ENCODE results near the gene ZNF555.
A peak's percentile ranks its signal among the peaks of the same experiment; 100 is the strongest.
"Not testable (repeated sequence)": the region's sequence is repeated elsewhere in the genome, so short reads cannot be mapped to it uniquely, and the experiment has no call there.

The ZNF555 gene

GRCh38 chr19:2840794-2841791, at the start of gene ZNF555:
Gene ZNF555, plus strand, starts transcription at chr19:2841475. Its CDS starts 98 bp downstream, at chr19:2841573.
- peak; percentile 99 for DNase-seq (ENCODE audit: low spot score)

- no peak for DNase-seq (ENCODE audit: low spot score)
Measured at GRCh38 chr19:2791876-2792275, 49.4 kb upstream of the ZNF555 start.

DNA sequence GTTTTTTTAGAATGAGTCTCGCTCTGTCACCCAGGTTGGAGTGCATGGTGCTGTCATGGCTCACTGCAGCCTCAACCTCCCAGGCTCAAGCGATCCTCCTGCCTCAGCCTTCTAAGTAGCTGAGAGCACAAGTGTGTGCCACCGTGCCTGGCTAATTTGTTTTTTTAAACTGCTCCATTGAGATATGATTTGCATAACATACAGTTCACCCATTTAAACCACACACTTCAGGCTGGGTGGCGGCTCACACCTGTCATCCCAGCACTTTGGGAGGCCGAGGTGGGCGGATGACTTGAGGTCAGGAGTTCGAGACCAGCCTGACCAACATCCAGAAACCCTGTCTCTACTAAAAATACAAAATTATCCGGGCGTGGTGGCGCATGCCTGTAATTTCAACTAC, 48.6 kb upstream of the ZNF555 start:
- DNase-seq (ENCODE audit: low spot score) = not testable (repeated sequence)

- no peak for DNase-seq (ENCODE audit: low spot score)
Measured at GRCh38 chr19:2793126-2793525, 48.1 kb upstream of the ZNF555 start.

GRCh38 chr19:2793577-2793976, 47.7 kb upstream of the ZNF555 start:
- no peak for DNase-seq (ENCODE audit: low spot score)

DNA sequence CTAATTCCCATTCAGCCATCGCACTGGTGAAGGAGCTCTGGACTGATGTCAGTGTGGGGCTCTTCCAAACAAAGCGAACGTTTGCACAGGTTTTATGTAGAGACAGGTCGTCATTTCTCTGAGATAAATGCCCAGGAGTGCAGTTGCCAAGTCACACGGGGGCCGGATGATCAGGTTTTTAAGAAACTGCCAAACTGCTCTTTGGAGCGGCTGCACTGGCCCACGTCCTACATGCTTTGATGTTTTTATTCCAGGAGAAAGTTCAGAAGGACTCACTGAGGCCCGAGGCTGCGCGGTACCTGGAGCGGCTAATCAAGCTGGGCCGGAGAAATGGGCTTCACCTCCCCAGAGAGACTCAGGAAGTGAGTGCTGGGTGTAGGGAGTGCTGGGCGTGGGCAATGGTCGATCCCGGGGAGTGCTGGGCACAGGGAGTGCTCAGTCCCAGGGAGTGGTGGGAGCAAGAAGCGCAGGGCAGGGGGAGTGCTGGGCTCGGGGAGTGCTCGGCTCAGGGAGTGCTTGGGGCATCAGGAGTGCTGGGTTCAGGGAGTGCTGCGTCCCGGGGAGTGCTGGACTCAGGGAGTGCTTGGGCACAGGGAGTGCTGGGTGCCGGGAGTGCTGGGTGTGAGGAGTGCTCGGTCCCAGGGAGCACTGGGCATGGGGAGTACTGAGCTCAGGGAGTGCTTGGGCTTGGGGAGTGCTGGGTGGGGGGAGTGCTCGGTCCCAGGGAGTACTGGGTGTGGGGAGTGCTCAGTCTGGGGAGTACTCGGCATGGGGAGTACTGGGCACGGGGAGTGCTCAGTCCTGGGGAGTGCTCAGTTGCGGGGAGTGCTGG, 45.2 kb upstream of the ZNF555 start:
- no peak for DNase-seq (ENCODE audit: low spot score)

- no peak for DNase-seq (ENCODE audit: low spot score)
Measured at GRCh38 chr19:2796659-2797266, 44.5 kb upstream of the ZNF555 start.

DNA sequence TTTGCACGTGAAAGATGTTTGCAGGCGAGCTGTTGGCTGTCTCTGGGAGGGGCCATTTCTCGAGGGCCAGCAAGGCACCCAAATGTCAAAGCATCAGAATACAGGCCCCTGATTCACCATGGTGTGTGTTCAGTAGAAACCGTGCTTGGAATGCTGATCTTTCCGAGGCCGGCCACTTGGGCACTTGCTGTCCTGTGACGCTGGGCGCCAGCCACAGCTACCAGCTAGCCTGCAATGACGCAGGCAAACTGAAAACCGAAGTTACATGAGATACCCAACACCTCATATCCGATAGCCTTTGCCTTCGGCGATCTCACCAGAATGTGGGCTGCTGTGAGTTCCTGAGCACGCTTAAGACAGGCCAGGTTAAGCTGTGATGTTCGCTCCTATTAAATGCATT, 44.0 kb upstream of the ZNF555 start:
- DNase-seq (ENCODE audit: low spot score) = no peak

- no peak for DNase-seq (ENCODE audit: low spot score)
Measured at GRCh38 chr19:2798158-2798685, 43.1 kb upstream of the ZNF555 start.

DNA sequence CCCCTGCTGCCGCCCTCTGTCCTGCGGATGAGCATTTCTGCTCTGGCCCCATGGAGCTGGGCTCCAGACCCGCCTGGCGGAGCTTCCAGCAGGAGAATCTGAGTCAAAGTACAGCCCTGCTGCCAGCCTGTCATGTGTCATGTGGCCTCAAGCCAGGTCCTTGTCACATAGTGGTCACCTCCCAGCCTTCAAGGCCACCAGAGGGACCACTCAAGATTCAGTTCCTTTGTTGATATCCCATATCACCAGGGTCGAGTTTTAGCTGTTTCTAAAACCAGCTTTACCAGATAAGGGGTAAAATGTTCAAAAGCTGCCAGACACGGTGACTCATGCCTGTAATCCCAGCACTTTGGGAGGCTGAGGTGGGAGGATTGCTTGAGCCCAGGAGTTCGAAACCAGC, 42.5 kb upstream of the ZNF555 start:
- no peak for DNase-seq (ENCODE audit: low spot score)

DNA sequence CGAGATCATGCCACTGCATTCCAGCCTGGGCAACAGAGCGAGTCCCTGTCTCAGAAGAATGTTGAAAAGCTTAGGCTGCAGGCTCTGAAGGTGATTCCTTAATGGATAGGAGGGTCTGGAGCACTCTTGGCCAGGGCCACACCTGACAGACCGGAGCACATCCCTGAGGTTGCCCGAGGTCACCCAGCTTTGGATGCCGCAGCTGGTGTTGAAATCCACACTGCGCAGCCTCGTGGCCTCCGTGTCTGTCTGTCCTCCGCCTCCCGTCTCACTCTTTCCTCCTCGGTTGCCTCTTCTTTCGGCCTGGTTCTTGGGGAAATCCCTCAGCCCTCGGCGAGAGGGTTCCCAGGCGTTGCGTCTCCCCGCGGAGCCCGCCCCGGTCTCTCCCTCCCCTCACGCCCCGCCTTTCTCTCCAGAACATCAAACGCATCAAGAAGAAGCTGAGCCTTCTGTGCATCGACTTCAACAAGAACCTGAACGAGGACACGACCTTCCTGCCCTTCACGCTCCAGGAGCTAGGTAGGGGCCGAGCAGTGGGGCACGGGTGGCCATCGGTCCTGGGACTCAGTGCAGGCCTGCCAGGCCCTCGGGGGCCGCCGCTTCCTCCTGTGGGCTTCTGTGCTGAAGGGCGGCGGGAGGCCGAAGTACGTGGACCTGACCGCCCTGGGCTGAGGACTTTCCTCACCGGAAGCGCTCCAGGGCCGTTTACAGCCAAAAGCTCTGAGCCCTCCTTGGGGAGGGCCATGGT, 41.8 kb upstream of the ZNF555 start:
- DNase-seq (ENCODE audit: low spot score) = no peak

DNA sequence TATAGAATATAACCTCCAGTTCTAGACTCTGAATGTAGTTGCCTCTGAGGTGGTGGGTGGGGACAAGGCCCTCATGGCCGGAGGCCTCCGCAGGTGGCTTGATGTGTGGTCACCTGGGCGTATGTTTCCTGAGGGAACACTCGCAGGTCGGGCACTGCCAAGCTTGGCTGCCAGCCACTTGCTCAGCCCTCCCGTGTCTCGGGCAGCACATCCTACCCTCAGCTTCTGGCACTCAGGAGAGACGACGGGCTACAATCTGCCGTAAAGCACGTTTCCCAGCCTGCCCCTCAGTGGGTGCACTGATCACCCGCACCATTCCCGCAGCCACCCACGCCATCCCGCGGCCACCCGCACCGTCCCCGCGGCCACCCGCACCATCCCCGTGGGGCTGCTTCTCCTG, 40.8 kb upstream of the ZNF555 start:
- no peak for DNase-seq (ENCODE audit: low spot score)

DNA sequence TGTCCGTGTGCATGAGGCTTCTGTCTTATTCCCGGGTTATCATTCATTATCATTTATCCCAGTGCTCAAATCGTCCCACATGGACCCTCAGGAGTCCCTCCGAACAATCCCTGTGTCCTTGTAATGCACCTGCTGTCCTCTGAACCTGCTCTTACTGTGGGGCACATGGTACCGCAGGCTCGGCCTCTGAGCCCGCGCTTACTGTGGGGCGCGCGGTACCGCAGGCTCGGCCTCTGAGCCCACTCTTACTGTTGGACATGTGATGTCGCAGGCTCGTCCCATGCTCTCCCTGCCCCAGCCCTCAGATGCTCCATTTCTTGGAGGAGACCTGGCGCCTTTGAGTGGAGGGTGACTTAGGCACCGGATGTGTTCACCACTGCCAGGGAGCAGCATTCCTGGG, 38.4 kb upstream of the ZNF555 start:
- DNase-seq (ENCODE audit: low spot score) = no peak

DNA sequence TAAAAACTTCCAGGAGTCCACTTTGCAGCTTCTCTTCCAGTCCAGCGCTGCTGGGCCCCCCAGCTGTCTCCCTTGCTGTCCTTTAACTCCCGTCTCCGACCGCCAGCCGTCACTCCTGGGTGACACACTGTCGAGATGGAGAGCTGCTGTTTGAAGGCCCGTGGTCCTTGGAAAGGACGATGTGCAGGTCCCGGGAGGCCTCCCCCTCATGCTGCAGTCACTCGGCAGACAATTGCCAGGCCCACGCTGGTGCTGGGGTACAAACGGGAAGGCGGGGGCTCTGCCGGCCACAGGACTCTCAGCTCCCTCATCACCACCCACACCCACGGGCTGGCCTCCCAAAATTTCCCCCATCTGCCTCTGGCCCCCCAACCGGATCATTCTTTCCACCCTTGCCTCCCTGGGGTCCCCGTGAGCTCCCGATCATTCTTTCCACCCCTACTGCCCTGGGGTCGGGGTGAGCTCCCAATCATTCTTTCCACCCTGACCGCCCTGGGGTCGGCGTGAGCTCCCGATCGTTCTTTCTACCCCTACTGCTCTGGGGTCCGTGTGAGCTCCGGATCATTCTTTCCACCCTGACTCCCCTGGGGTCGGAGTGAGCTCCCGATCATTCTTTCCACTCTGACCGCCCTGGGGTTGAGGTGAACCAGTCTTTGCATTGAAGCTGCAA, 37.7 kb upstream of the ZNF555 start:
- DNase-seq (ENCODE audit: low spot score) = no peak

GRCh38 chr19:2804156-2805004, 36.9 kb upstream of the ZNF555 start:
- DNase-seq (ENCODE audit: low spot score) = no peak

DNA sequence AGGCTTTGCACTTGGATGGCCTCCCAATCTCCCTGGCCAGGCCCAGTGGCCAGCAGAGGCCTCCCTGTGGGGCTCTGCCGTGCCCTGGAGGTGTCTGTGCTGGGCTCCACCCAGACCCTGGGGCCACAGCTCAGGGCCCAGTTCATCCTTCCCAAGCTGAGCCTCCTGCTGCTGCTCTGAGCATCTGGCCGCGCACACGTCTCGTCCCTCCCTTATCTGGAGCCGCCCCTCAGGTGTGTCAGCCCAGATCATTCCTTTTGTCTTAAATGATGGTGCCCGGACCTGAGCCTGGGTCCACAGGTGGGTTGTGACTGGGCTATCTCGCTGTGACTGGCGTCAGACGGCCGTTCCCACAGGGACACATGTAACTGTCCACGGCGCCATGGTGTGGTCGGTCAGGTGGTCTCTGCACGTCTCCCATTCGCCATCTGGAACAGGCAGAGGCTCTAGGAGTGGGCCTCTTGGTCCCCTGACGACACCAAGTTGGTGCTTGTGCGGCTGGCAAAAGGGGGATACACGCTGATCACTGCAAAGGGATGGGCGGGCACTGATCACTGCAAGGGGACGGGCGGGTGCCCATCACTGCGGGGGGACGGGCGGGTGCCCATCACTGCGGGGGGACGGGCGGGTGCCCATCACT, 35.9 kb upstream of the ZNF555 start:
- DNase-seq (ENCODE audit: low spot score) = no peak

DNA sequence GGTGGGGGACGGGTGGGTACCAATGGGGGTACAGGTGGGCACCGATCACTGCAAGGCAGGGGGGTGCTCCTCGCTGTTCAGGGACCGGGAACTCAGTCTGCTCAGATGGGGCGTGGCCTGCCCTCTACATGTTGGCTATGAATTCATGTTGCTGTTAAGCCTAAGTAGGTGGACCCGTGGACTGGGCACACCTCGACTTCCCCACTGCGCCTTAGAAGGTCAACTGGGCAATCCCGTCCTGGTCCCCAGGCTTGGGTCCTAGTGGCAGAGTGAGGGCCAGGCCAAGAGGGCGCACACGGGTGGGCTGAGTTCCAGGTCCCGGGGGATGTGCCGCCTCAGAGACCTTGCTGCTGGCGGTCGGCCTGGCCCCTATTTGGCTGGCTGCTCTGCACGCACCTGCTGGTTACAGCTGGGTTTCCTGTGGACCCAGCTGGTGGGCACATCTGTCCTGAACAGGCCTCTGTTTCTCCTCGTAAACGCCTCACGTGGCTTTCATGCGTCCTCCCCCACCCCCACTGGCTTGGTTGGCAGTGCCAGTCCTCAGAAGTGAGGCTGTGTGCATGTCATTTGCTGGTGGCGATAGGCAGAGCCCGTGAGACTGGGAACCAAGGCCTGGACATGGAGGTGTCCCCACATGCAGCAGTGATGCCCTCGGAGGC, 35.2 kb upstream of the ZNF555 start:
- no peak for DNase-seq (ENCODE audit: low spot score)

- DNase-seq (ENCODE audit: low spot score) = no peak
Measured at GRCh38 chr19:2806736-2807378, 34.4 kb upstream of the ZNF555 start.
